Stimulated activated CD8-positive, alpha-beta memory T cell treated with anti-CD3 and anti-CD28 coated beads, Interleukin-15, amount 100 ng/mL, for 4 hours (primary cell): Measurements from ENCODE around the gene PIGR.

Experiments used
- DNase-seq, 2 donors: peaks; one replicate each; pipeline ENCODE4 v3.0.0-alpha.2; 2020; ENCODE audit warnings: low read depth in 2 of 2

The PIGR gene, protein sequence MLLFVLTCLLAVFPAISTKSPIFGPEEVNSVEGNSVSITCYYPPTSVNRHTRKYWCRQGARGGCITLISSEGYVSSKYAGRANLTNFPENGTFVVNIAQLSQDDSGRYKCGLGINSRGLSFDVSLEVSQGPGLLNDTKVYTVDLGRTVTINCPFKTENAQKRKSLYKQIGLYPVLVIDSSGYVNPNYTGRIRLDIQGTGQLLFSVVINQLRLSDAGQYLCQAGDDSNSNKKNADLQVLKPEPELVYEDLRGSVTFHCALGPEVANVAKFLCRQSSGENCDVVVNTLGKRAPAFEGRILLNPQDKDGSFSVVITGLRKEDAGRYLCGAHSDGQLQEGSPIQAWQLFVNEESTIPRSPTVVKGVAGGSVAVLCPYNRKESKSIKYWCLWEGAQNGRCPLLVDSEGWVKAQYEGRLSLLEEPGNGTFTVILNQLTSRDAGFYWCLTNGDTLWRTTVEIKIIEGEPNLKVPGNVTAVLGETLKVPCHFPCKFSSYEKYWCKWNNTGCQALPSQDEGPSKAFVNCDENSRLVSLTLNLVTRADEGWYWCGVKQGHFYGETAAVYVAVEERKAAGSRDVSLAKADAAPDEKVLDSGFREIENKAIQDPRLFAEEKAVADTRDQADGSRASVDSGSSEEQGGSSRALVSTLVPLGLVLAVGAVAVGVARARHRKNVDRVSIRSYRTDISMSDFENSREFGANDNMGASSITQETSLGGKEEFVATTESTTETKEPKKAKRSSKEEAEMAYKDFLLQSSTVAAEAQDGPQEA

GRCh38 chr1:206946261-206946660 is at the start of gene PIGR:
TSS of gene PIGR (minus strand) at chr1:206946466. CDS start at chr1:206940531, 5,935 bp downstream.
- no peak for DNase-seq

DNA sequence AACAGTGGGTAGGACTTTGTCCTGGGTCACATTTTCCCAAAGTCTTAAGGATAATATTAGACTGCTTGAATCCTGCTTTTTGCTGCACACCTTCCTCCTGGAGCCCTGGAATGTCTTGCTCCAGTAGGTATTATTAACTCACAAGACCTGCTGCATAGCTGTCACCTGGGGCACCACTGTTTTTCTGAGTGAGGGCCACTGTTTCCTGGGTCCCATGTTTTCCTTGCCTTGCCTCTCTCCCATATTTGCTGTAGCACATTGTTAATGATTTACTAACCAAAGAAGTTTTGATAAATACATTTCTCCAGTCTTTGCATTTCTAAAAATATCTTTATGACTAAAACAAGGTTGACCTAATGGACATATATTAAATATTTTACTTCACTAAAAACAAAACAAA is 46.5 kb upstream of the PIGR start:
- DNase-seq, result no peak

DNA sequence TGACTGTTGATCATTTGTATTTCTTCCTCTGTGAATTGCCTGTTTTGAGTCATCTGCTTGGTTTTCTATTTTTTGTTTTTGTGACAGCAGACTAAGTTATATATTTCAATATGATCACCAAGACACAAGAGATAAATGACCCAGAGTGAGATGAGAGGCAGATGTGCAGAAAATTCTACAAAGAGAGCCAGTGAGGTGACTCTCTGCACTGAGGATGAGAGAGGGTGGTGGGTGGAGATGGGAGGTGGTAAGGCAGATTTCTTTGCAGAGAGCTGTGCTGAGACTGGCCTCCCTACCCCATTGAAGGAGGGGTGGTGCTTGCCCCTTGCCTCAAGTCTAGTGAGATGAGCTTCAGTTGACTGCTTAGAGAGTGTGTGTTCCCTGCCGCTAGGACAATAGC is 41.6 kb upstream of the PIGR start:
- DNase-seq, result no peak

- no peak for DNase-seq
Measured at GRCh38 chr1:206986885-206987284, 40.6 kb upstream of the PIGR start.

GRCh38 chr1:206986402-206986801 is 40.1 kb upstream of the PIGR start:
- no peak for DNase-seq

DNA sequence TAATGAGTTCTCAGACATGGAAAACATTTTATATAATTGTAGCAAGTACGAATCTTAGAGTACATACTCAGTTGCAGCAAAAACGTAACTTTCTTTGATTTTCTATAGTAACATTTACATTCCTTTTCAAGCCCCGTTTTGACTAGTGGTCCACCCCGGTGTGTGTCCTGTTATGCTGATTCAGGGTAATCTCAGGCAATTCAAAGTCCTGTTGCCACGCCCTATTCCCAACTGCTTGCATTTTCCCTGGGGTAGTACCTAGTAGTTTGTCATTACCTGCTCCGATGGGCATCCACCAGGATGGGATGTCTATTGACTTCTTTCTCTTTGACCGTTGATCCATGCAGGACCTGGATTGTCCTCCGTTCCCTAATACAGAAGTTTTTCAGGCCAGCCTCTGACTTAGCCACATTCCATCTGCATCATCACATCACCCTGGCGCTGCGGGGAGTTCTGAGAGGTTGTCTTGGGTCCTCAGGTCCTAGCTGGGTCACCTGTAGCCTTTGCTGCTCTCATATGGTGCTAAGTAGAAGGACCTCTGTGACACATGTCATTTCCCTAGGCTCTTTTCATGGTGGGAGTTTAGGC is 39.0 kb upstream of the PIGR start:
- no peak for DNase-seq

- DNase-seq, result peak in 1 of 2 donors; percentile 18
Measured at GRCh38 chr1:206982216-206982615, 36.0 kb upstream of the PIGR start.

DNA sequence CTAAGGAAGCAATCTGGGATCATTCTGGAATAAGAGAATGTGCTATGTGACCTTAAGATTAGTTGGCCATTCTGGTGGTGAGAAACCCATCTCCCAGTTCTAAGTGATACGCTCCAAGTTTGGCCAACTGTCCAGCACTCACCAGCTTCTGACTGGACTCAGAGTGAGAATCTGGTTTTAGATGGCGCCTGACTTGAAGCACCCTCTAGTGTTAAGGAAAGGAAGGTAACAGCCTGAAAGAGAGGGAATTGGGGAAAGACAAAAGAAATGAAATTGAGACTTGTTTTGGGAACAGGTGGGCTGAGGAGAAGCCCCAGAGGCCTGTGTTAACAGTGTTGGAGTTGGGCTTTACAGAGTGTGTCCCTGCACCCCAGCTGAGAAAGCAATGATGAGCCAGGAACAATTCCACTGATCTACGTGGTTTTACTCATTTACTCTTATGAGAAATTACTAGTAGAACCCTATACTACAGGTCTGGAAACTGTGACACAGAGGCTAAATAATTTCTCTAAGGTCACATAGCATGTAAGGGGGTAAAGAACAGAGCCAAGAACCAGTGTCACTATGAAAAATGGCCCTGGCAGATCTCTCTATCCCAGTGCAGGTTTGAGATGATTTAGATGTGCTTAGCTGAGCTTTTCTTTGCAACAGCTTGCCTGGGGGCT is 33.2 kb upstream of the PIGR start:
- no peak for DNase-seq

GRCh38 chr1:206978259-206978658 is 32.0 kb upstream of the PIGR start:
- DNase-seq, result no peak

DNA sequence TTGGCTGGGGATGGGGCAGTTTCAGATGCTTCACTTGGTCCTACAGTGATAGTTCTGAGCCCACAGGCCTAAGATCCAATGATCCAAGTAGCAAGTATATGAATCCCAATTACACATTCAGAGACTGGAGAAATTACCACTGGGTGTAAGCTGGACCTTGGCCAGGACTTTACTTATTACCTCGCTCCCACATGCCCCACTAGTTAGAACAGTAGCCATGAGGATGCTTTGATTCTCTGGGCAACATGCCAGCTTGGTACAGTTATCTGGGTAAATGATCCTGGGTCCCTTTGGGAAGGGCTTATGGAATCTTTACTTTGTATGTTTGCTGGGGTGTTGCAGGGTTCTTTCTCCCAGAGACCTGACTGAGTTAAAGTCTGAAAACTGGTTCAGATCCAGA is 29.0 kb upstream of the PIGR start:
- no peak for DNase-seq

DNA sequence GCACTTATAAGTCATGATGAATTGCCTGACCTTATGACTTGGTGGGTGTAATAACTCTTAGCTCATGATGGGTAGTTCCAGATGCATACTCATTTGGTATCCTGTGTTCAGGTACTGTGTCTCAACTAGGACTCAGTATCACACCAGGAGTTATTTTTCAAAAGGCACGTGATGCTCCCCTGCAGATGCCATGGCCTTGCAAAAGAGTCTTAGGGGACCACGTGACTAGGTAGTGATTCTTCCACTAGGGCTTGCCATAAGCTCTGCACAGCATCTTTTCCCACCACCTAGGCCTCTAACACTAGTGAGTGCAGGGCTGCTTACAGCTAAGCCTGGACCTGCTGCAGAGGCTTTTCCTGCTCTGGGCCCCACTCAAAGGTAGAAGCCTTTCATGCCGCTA is 27.9 kb upstream of the PIGR start:
- DNase-seq, result no peak

DNA sequence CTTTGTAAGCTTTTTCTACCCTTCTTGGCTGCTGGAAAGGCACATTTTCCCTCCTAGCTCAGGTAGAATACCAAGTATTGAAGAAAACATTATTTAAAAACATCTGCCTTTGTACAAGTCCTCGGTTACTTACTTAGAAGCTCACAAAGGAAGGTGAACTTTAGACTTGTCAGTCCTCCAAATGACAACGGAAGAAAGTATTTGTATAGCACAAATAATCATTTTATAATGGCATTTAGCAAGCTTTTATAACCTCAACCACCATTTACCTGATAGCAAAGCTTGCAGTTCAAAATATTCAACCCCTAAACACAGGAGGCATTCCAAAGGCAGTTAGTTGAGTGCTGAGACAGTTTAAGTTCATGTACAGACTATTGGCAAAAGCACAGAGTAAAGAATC is 26.5 kb upstream of the PIGR start:
- DNase-seq, result no peak

GRCh38 chr1:206971029-206971655 is 24.9 kb upstream of the PIGR start:
- no peak for DNase-seq

- no peak for DNase-seq
Measured at GRCh38 chr1:206970446-206970845, 24.2 kb upstream of the PIGR start, which contains the start of gene FCAMR. TSS of gene FCAMR (minus strand) at chr1:206970460. CDS start at chr1:206970125, 335 bp downstream.

DNA sequence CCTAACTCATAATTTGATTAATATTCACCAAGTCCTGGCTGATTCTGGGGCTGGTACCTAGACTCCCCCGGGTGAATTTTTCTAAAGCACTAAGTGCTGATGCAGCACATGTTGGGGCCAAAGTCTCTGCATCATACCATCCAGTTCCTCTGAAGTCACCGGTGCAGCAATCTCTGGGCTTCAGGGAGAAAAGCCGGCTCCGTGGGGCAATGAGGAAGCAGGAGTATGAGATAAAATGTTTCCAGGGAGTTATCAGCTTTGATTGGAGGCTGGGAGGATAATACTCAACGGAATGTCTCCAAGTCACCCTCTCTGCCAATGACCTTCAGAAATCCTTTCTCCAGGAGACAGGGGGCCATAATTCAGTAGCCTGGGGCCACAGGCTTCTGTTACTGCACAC is 22.8 kb upstream of the PIGR start:
- DNase-seq, result no peak

DNA sequence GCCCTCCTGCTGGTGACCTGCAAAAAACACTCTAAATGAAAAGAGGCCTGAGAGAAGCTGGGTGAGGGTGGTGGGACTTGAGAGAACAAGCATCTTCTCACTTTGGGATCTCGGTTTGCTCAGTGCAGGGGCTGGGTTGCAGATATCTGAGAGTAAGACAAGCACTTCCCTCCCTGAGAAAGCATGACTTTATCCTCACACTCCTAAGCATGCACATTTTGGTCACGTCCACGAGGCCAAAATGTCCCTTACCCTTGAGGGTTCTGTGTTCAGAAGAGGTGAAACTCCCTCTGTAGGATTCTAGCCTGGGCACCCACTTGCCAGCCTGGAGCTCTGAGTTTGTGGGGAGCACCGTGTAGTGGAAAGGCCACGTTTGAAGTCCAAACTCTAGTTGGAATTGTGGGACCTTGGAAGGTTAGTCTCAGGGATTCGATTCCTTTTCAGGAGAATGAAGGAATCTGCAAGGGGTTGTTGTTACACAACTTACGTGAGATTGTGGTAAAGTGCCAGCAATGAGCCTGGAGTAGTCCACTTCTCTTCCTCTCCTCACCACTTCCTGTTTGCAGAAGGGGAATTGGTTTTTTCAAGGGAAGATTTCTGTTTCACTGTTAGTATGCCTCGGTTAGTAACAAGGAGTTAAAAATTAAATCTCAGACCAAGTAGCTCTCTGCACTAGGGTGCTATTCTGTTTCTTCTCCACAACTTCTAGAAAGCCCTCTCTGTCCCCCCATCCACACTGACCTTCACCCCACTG is 21.0 kb upstream of the PIGR start:
- DNase-seq, result no peak

DNA sequence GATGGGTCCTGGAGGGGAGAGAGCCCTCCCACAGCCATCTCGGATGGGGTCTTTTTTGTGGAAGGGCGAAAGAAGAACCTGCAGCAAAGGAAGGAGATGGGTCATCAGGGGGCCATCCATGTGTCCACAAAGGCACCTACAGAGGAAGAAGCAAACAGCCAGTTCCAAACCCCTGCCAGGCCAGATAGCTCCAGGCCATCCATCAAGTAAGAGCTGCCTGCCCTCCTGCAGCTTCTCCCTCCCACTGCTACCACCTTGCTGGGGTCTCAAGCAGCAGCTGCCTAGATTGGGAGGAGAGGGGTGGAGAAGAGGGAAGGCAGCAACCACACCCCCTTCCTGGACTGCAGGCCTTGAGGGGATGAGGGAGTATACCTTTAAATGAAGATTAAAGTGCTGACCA is 19.5 kb upstream of the PIGR start:
- no peak for DNase-seq

GRCh38 chr1:206963740-206964139 is 17.5 kb upstream of the PIGR start:
- no peak for DNase-seq

DNA sequence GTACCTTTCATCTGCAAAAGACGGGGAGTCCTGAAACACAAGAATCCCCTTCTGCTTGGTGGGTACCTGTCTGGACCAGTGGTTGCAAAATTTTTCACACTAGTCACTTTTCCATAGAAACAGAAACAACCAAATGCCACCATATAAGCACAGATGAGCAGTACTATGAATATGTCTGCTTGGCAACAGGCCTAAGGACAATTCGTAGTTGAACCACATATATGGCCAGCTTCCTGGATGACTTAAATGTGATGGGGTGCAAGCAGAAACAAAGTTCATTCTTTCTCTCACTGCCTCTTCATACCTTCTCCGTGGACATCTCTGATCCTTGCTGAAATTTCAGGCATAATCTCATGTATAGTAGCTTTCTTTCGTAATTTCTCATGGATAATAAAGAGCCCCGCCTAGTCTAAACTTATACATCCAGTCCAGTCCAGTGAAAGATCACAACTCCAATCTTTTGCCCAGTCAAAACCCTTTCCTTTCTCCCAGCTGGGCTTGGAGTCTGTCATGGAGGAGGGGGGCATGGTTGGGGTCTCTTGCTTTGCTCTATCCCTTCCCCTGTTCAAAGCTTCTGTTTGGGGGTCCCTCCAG is 16.9 kb upstream of the PIGR start:
- DNase-seq, result no peak

- DNase-seq, result no peak
Measured at GRCh38 chr1:206962272-206962671, 16.0 kb upstream of the PIGR start.

DNA sequence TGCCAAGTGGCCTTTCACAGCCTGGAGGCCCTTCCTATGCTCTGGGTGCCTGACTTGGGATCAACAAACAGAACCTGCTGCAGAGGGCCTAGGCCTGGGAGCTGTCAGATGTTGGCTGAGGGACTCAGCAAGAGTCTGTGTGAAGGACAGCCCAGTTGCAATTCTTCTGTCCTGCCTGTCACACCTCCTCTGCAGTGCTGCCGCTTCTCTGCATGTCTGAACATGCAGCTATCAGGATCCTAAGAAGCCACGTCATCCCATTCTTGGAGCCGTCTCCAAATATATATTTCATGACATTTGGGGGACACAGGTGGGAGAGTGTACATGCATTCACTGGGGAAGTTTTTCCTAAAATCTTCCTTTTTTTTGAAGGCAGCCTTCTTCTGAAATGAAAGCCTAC is 15.4 kb upstream of the PIGR start:
- DNase-seq, result no peak
